Breast epithelium (tissue), 3 donors: ENCODE measurements around the gene SIGLEC5.

ENCODE experiments used
- CTCF ChIP-seq, 3 donors: fragments of 450-650 bp; IDR thresholded peaks; one replicate each; pipeline ENCODE4 v1.5.1; 2016 to 2017; ENCODE audit warnings: antibody characterized with exemption in 3 of 3, mild to moderate bottlenecking in 3 of 3, moderate library complexity in 3 of 3
- POLR2A ChIP-seq: fragments of 450-650 bp; IDR thresholded peaks from one replicate; pipeline ENCODE4 v1.6.1; 2016; ENCODE audit warnings: antibody characterized with exemption, mild to moderate bottlenecking, moderate library complexity
- POLR2AphosphoS5 ChIP-seq, 3 donors: sonication (generic); formaldehyde crosslinking; IDR thresholded peaks; one replicate each; pipeline ENCODE4 v1.6.1; 2017; ENCODE audit warnings: antibody characterized with exemption in 3 of 3

DNA sequence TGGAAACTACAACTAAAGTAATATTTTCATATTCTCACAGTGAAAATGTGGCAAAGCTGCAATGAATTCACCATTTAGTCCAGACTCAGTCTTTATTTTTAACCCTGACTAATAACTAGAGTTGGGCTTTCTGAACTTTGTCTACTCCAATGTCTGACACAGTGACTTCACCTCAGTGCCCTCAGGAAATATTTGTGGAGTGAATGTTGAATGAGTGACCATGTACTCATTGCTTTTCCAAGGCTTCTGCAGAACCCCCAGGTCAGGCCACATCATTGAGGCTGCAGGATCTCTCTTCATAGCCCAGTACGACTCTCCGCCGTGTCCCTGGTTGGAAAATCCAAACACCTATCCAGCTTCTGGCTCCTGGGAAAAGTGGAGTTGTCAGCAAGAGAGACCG is 57.3 kb downstream of the SIGLEC5 start:
- no peak for TF ChIP-seq POLR2A
- no peak for TF ChIP-seq CTCF (IDR thresholded peaks at IDR 0.05)
- TF ChIP-seq POLR2AphosphoS5 (IDR thresholded peaks at IDR 0.05), result no peak
